NCI-H1417 treated with DMSO at 0.1 percent for 48 hours (cell line): ENCODE measurements around the gene FOXR1.
"Not testable (repeated sequence)": the region's sequence is repeated elsewhere in the genome, so short reads cannot be mapped to it uniquely, and the experiment has no call there.

Experiments used
- DNase-seq: peaks from one replicate; lab custom pipeline; 2025; lab: John Stamatoyannopoulos, UW

Gene FOXR1

GRCh38 chr11:118997627-118998387, 26.2 kb downstream of the FOXR1 start, which contains the start of gene CENATAC:
CENATAC (plus strand) TSS chr11:118998138; CDS start chr11:118998198, 60 bp downstream.
- DNase-seq: peak; percentile 67

- DNase-seq: no peak
Observed at GRCh38 chr11:118998388-118998717, 26.8 kb downstream of the FOXR1 start.

- DNase-seq: no peak
Observed at GRCh38 chr11:118998822-118999221, 27.3 kb downstream of the FOXR1 start.

- no peak for DNase-seq
Observed at GRCh38 chr11:119000906-119001305, 29.3 kb downstream of the FOXR1 start.

GRCh38 chr11:119006656-119007055, 35.1 kb downstream of the FOXR1 start:
- DNase-seq: no peak

GRCh38 chr11:119011476-119012053, 40.0 kb downstream of the FOXR1 start:
- no peak for DNase-seq

GRCh38 chr11:119012629-119013170, 41.1 kb downstream of the FOXR1 start:
- no peak for DNase-seq

- DNase-seq: no peak
Observed at GRCh38 chr11:119014209-119014924, 42.8 kb downstream of the FOXR1 start.

GRCh38 chr11:119015054-119015611, 43.6 kb downstream of the FOXR1 start:
- DNase-seq: no peak

GRCh38 chr11:119016216-119017009, 44.9 kb downstream of the FOXR1 start:
- no peak for DNase-seq

- DNase-seq: not testable (repeated sequence)
Observed at GRCh38 chr11:119017377-119017776, 45.8 kb downstream of the FOXR1 start.

GRCh38 chr11:119018074-119018938, 46.7 kb downstream of the FOXR1 start, which contains the start of the genes RPS25 and TRAPPC4:
RPS25 (minus strand) TSS chr11:119018343; CDS start chr11:119018284, 59 bp downstream.
TRAPPC4 (plus strand) TSS chr11:119018766; CDS start chr11:119018796, 30 bp downstream.
- peak; percentile 93 for DNase-seq

- DNase-seq: no peak
Observed at GRCh38 chr11:119019996-119020395, 48.4 kb downstream of the FOXR1 start.

GRCh38 chr11:119021631-119022030, 50.1 kb downstream of the FOXR1 start:
- DNase-seq: no peak

GRCh38 chr11:119023741-119024140, 52.2 kb downstream of the FOXR1 start:
- no peak for DNase-seq

GRCh38 chr11:119024430-119025098, 53.0 kb downstream of the FOXR1 start:
- no peak for DNase-seq

- DNase-seq: no peak
Observed at GRCh38 chr11:119025099-119025473, 53.5 kb downstream of the FOXR1 start.

GRCh38 chr11:119025541-119025940, 54.0 kb downstream of the FOXR1 start:
- DNase-seq: no peak

GRCh38 chr11:119025978-119026766, 54.6 kb downstream of the FOXR1 start:
- no peak for DNase-seq
